HUES6 (cell line): ENCODE results near the gene ARHGAP1.

Source experiments
- H3K27ac ChIP-seq: 2 replicates; pipeline ENCODE4 v1.7.0; 2013; ENCODE audit warnings: low read depth, mild to moderate bottlenecking, low read length, inconsistent platforms
- H3K27me3 ChIP-seq: 2 replicates; pipeline ENCODE4 v1.6.1; 2013; ENCODE audit warnings: low read length; ENCODE audit not compliant: control insufficient read depth, insufficient read depth
- H3K36me3 ChIP-seq: 2 replicates; pipeline ENCODE4 v1.6.1; 2013; ENCODE audit warnings: low read length; ENCODE audit not compliant: control insufficient read depth, insufficient read depth
- H3K4me1 ChIP-seq: 2 replicates; pipeline ENCODE4 v1.6.1; 2013; ENCODE audit warnings: low read length; ENCODE audit not compliant: control insufficient read depth, insufficient read depth
- H3K4me3 ChIP-seq: 2 replicates; pipeline ENCODE4 v1.5.1; 2013; ENCODE audit warnings: low read depth, low read length
- H3K9ac ChIP-seq: one replicate; pipeline ENCODE4 v1.6.1; 2013; ENCODE audit warnings: mild to moderate bottlenecking, low read length
- H3K9me3 ChIP-seq: 2 replicates; pipeline ENCODE4 v1.6.1; 2013; ENCODE audit warnings: low read depth, low read length; ENCODE audit not compliant: control insufficient read depth, insufficient read depth

ARHGAP1 gene

GRCh38 chr11:46736146-46736545 lies 35.7 kb upstream of the ARHGAP1 start:
- H3K9ac ChIP-seq = no peak overlapping the region
- no peaks in the 10 kb centered on the region for H3K27me3 ChIP-seq
- H3K27ac ChIP-seq = no peak overlapping the region
- H3K36me3 ChIP-seq = peaks cover 7% of the 10 kb centered on the region
- H3K4me3 ChIP-seq = no peak overlapping the region
- no peaks in the 10 kb centered on the region for H3K4me1 ChIP-seq
- no peaks in the 10 kb centered on the region for H3K9me3 ChIP-seq

DNA sequence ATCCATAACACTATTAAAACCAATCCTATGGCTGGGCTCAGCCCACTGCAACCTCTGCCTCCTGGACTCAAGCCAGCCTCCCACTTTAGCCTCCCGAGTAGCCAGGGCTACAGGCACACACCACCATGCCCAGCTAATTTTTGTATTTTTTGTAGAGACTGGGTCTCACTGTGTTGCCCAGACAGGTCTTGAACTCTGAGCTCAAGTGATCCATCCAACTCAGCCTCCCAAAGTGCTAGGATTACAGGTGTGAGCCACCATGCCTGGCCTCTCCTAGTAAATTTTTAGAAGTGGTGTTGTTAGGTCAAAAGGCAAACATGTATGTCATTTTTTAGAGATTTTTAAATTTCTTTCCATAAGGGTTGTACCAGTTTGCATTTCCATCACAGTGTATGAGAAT lies 32.8 kb upstream of the ARHGAP1 start:
- Histone ChIP-seq H3K4me3 (no peak overlapping the region), H3K4me1 (no peaks in the 10 kb centered on the region), H3K36me3 (no peaks in the 10 kb centered on the region), H3K9me3 (no peaks in the 10 kb centered on the region), H3K27me3 (no peaks in the 10 kb centered on the region), H3K27ac (no peak overlapping the region), H3K9ac (no peak overlapping the region)

- Histone ChIP-seq H3K9me3 (no peaks in the 10 kb centered on the region), H3K36me3 (no peaks in the 10 kb centered on the region)
These were observed 31.1 kb upstream of the ARHGAP1 start for GRCh38 chr11:46731545-46731944.

DNA sequence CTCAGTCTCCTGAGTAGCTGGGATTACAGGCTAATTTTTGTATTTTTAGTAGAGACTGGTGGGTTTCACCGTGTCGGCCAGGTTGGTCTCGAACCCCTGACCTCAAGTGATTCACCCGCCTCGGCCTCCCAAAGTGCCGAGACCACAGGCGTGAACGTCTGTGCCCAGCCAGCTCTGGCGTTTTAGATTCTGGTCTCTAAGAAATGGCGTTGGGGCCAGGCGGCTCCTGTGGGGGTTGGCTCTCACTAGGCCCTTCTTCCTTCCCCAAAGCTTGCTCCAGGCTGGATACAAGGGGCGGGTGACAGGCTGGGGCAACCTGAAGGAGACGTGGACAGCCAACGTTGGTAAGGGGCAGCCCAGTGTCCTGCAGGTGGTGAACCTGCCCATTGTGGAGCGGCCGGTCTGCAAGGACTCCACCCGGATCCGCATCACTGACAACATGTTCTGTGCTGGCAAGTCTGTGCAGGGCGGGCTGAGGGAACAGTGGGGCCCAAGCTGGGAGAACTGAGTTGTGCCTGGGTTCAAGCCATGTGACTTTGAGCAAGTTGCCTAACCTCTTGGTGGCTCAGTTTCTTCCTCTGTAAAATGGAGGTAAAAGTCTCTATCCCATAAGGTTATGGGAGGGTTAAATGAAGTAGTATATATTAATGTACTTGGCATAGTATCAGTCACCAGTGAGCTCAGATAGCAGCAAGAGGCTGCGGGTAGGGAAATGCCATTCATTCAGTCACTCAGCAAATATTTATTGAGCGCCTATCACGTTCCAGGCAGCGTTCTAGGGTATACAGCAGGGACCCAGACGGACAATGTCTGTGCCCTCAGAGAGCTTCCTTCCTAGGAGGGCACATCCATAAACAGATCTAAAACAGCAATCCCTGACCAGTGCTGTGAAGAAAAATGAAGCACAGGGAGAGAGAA lies 28.9 kb upstream of the ARHGAP1 start:
- H3K9ac ChIP-seq = no peak overlapping the region
- H3K27me3 ChIP-seq = no peaks in the 10 kb centered on the region
- no peaks in the 10 kb centered on the region for H3K9me3 ChIP-seq
- H3K4me3 ChIP-seq = no peak overlapping the region
- no peaks in the 10 kb centered on the region for H3K36me3 ChIP-seq
- H3K27ac ChIP-seq = no peak overlapping the region
- H3K4me1 ChIP-seq = peaks cover 1% of the 10 kb centered on the region; the same call in 1 of the 2 replicates

More at GRCh38 chr11:46731545-46731944, 31.1 kb upstream of the ARHGAP1 start:
- Histone ChIP-seq H3K4me3 (no peak overlapping the region), H3K9ac (no peak overlapping the region), H3K27ac (no peak overlapping the region), H3K27me3 (no peaks in the 10 kb centered on the region), H3K4me1 (no peaks in the 10 kb centered on the region)

GRCh38 chr11:46728659-46729040 lies 28.2 kb upstream of the ARHGAP1 start:
- no peak overlapping the region for H3K27ac ChIP-seq
- H3K4me3 ChIP-seq = no peak overlapping the region
- H3K36me3 ChIP-seq = no peaks in the 10 kb centered on the region
- peaks cover 6% of the 10 kb centered on the region; the same call in 1 of the 2 replicates for H3K4me1 ChIP-seq
- no peaks in the 10 kb centered on the region for H3K9me3 ChIP-seq
- no peak overlapping the region for H3K9ac ChIP-seq
- no peaks in the 10 kb centered on the region for H3K27me3 ChIP-seq

DNA sequence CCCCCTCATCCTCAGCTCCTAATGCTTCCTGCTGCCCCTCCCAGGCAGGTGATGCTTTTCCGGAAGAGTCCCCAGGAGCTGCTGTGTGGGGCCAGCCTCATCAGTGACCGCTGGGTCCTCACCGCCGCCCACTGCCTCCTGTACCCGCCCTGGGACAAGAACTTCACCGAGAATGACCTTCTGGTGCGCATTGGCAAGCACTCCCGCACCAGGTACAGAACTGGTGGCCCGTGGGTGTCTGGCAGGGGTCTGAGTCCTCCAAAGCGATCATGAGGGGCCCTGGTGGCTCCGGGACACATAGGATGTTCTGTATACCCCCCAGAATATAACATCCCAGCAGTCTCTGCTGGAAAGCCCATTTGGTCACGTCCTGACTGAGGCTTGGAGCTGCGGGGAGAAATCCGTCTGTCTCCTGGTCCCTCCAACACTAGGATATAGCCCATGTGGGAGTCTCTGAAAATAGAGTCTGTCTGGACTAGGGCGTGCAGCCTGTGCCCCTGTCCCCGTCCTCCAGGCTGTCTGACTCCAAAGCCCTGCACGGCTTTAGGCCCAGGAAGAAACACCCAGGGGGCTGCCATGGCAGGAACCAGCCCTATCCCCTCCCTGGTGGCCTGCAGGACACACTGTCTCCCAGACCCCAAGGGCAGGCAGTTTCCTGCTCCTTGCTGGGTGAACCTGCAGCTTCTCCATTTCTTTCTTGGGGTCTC lies 27.7 kb upstream of the ARHGAP1 start:
- no peak overlapping the region for H3K27ac ChIP-seq
- peaks cover 6% of the 10 kb centered on the region; the same call in 1 of the 2 replicates for H3K4me1 ChIP-seq
- H3K27me3 ChIP-seq = no peaks in the 10 kb centered on the region
- no peaks in the 10 kb centered on the region for H3K9me3 ChIP-seq
- no peak overlapping the region for H3K4me3 ChIP-seq
- H3K36me3 ChIP-seq = no peaks in the 10 kb centered on the region
- H3K9ac ChIP-seq = no peak overlapping the region

GRCh38 chr11:46726206-46726862 lies 25.9 kb upstream of the ARHGAP1 start:
- no peaks in the 10 kb centered on the region for H3K27me3 ChIP-seq
- peaks cover 6% of the 10 kb centered on the region; the same call in 1 of the 2 replicates for H3K4me1 ChIP-seq
- H3K4me3 ChIP-seq = no peak overlapping the region
- H3K9ac ChIP-seq = no peak overlapping the region
- H3K27ac ChIP-seq = no peak overlapping the region
- no peaks in the 10 kb centered on the region for H3K36me3 ChIP-seq
- H3K9me3 ChIP-seq = no peaks in the 10 kb centered on the region

DNA sequence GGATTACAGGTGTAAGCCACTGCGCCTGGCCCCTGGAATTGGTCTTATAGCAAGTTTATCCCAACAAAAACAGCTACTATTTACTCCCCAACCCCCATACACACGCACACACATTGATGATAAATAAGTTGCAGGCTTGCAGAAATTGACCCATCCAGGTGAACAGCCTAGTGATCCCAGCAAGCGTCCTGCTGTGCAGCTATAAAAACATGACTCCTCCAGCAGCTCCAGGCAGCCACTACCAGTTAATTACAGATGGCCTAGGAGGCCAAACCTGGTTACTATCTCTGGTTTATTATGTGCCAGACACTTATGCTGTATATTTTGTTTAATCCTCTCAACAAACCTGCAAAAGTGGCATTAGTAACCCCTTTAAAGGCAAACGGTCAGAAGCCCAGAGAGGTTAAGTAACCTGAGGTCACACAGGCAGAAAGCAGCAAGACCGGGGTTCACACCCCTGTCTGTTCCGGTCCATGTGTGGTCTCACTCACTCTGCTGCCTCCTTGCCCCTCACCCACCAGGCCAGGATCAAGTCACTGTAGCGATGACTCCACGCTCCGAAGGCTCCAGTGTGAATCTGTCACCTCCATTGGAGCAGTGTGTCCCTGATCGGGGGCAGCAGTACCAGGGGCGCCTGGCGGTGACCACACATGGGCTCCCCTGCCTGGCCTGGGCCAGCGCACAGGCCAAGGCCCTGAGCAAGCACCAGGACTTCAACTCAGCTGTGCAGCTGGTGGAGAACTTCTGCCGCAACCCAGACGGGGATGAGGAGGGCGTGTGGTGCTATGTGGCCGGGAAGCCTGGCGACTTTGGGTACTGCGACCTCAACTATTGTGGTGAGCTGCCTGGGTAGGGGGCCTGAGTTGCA lies 25.2 kb upstream of the ARHGAP1 start:
- no peak overlapping the region for H3K27ac ChIP-seq
- peaks cover 6% of the 10 kb centered on the region; the same call in 1 of the 2 replicates for H3K4me1 ChIP-seq

GRCh38 chr11:46724088-46724487 lies 23.7 kb upstream of the ARHGAP1 start:
- Histone ChIP-seq H3K36me3 (no peaks in the 10 kb centered on the region), H3K9me3 (no peaks in the 10 kb centered on the region), H3K4me3 (no peak overlapping the region), H3K27me3 (no peaks in the 10 kb centered on the region), H3K4me1 (peaks cover 6% of the 10 kb centered on the region; the same call in 1 of the 2 replicates), H3K27ac (no peak overlapping the region), H3K9ac (no peak overlapping the region)

More for the DNA sequence above, 25.2 kb upstream of the ARHGAP1 start:
- H3K27me3 ChIP-seq = no peaks in the 10 kb centered on the region
- H3K4me3 ChIP-seq = no peak overlapping the region
- H3K36me3 ChIP-seq = no peaks in the 10 kb centered on the region
- no peak overlapping the region for H3K9ac ChIP-seq
- H3K9me3 ChIP-seq = no peaks in the 10 kb centered on the region

DNA sequence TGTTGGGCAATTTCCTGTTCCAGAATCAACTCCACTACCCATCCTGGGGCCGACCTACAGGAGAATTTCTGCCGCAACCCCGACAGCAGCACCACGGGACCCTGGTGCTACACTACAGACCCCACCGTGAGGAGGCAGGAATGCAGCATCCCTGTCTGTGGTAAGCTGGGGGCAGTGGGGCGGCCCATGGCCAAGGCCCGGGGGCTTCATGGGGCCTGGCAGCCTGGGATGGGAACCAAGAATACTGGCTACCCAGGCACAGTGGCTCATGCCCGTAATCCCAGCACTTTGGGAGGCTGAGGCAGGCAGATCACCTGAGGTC lies 22.9 kb upstream of the ARHGAP1 start:
- no peaks in the 10 kb centered on the region for H3K36me3 ChIP-seq
- no peak overlapping the region for H3K4me3 ChIP-seq
- no peak overlapping the region for H3K27ac ChIP-seq
- no peaks in the 10 kb centered on the region for H3K9me3 ChIP-seq
- H3K9ac ChIP-seq = no peak overlapping the region
- peaks cover 10% of the 10 kb centered on the region; the same call in 1 of the 2 replicates for H3K4me1 ChIP-seq
- H3K27me3 ChIP-seq = no peaks in the 10 kb centered on the region
